ENCODE results near the gene RAB44. TPM values are rescaled to one million over a fixed set of nuclear protein-coding genes. Genes with fewer than 3 reads are reported as not detected.
"Not testable (repeated sequence)": the region's sequence is repeated elsewhere in the genome, so short reads cannot be mapped to it uniquely, and the experiment has no call there.

Gene RAB44
- total RNA-seq, 1 donor from 2014 or later, result 0.95 TPM

DNA sequence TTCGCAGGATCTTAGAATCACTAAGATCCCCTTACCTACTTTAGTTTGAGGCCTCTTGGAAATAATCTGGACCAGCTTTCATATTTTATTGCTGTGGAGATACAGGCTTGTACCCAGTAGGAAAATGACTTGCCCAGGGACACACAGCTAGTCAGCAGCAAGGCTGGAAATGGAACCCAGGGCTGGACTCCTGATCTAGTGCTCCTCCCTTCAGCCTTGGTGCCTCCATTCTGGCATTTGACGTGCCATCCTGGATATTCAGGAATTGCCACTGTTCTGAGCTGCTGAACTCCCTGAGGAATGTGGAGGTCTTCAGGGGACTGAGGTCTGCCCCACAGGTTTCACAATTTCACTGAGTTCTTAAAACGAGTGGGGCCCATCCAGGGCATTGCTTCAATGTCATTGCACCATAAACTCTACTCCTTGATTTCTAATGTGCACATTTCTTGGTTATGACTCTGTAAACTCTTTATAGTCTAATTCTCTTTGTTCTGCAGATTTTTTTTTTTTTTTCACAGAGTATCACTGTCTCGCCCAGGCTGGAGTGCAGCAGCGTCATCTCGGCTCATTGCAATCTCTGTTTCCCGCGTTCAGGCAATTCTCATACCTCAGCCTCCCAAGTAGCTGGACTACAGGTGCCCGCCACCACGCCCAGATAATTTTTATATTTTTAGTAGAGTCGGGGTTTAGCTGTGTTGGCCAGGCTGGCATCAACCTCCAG is 45.8 kb upstream of the RAB44 start:
- no peak overlapping the region for H3K4me3 ChIP-seq
- no peaks in the 10 kb centered on the region for H3K9me3 ChIP-seq
- DNase-seq, result no peak
- H3K36me3 ChIP-seq, result no peaks in the 10 kb centered on the region
- no peak for ATAC-seq
- H3K4me1 ChIP-seq, result peaks cover 24% of the 10 kb centered on the region
- intact Hi-C loops (cut with DNase I), result no loop called here
- H3K27me3 ChIP-seq (ENCODE audit: low read depth), result no peaks in the 10 kb centered on the region
- H3K27ac ChIP-seq, result no peak overlapping the region
- TF ChIP-seq, protein P1, sequence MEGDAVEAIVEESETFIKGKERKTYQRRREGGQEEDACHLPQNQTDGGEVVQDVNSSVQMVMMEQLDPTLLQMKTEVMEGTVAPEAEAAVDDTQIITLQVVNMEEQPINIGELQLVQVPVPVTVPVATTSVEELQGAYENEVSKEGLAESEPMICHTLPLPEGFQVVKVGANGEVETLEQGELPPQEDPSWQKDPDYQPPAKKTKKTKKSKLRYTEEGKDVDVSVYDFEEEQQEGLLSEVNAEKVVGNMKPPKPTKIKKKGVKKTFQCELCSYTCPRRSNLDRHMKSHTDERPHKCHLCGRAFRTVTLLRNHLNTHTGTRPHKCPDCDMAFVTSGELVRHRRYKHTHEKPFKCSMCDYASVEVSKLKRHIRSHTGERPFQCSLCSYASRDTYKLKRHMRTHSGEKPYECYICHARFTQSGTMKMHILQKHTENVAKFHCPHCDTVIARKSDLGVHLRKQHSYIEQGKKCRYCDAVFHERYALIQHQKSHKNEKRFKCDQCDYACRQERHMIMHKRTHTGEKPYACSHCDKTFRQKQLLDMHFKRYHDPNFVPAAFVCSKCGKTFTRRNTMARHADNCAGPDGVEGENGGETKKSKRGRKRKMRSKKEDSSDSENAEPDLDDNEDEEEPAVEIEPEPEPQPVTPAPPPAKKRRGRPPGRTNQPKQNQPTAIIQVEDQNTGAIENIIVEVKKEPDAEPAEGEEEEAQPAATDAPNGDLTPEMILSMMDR (IDR thresholded peaks at IDR 0.05), result no peak

DNA sequence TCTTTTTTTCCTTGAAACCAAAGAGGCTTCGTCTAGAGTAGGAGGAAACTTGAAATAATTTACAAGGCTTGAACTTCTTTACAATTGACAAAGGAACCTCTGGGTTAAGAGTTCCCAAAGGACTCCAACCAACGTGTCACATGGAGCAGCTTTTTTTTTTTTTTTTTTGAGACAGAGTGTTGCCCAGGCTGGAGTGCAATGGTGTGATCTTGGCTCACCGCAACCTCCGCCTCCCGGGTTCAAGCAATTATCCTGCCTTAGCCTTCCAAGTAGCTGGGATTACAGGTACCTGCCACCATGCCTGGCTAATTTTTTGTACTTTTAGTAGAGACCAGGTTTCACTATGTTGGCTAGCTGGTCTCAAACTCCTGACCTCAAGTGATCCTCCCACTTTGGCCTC is 43.2 kb upstream of the RAB44 start:
- H3K36me3 ChIP-seq; ATAC-seq; DNase-seq; H3K27ac ChIP-seq; H3K27me3 ChIP-seq (ENCODE audit: low read depth); intact Hi-C loops (cut with DNase I); H3K4me3 ChIP-seq; H3K9me3 ChIP-seq: not testable (repeated sequence)
- H3K4me1 ChIP-seq, result peaks cover 19% of the 10 kb centered on the region

DNA sequence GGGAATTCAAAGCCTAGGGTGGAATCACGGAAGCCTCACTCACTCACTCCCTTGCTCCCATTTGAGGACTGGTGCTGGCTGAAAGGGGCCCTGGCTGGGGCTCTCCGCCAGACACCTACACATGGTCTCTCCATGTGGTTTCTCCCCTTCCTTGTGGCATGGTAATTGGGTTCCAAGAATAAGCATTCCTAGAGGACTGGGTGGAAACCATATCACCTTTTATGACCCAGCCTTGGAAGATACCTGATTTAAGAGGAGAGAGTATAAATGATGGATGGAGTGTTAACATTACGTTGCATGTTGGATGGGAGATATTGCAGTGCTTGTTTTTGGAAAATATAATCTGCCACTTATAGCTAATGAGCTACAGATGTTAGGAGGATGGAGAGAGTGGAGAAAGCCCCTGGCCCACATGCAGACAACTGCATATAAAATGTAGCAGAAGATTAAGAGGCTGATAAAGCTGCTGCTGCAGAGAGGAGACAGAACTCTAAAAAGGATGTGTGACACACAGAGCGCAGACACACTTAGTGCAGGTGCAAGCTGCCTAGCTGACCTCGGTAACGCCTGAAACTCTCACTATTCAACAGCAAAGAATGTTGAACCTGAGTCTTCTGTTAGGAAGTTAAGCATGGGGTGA is 42.4 kb upstream of the RAB44 start:
- H3K4me3 ChIP-seq, result no peak overlapping the region
- no peak overlapping the region for H3K27ac ChIP-seq
- intact Hi-C loops (cut with DNase I), result no loop called here
- DNase-seq (no peak), ATAC-seq (no peak)
- TF ChIP-seq, protein P1 (IDR thresholded peaks at IDR 0.05), result no peak
- H3K4me1 ChIP-seq, result peaks cover 12% of the 10 kb centered on the region
- H3K9me3 ChIP-seq, result no peaks in the 10 kb centered on the region
- H3K27me3 ChIP-seq (ENCODE audit: low read depth), result no peaks in the 10 kb centered on the region
- H3K36me3 ChIP-seq, result no peaks in the 10 kb centered on the region

DNA sequence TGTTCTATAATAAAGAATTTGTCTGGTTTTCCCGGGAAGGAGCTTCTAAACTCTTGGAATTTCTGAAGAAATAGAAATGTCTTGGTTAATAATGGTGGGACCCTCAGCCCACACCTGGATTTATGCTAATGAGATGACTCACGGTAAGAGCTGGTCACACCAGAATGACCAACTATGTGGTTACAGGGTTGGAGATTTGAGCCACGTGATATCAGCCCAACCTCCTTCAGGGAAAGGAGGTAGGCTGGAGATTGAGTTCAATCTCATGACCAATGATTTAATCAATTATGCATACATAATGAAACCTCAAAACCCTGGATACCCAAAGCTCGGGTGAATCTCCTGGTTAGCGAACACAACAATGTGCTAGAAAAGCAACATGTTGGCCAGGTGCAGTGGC is 41.2 kb upstream of the RAB44 start:
- H3K4me1 ChIP-seq, result peaks cover 12% of the 10 kb centered on the region

DNA sequence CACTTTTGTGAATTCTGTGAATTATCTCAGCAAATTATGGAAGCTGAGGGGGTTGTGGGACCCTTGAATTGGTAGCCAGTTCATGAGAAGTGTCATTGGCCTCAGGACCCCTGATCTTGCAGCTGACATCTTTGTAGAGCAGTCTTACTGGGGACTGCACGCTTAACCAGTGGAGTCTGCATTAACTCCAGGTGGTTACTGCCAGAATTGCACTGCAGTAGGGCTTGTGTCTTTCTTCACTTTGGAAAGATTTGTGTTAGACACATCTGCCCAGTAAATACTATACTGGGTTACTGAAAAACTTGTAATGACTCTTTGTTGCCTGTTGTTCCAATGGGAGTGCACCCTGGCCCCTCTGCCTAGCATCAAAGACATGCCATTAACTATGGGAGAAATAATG is 40.4 kb upstream of the RAB44 start:
- Histone ChIP-seq H3K27ac (no peak overlapping the region), H3K36me3 (no peaks in the 10 kb centered on the region), H3K9me3 (no peaks in the 10 kb centered on the region), H3K27me3 (ENCODE audit: low read depth) (peaks cover 4% of the 10 kb centered on the region), H3K4me1 (peaks cover 12% of the 10 kb centered on the region), H3K4me3 (no peak overlapping the region)
- DNase-seq (no peak), ATAC-seq (no peak)
- intact Hi-C loops (cut with DNase I), result no loop called here
- TF ChIP-seq, protein P1 (IDR thresholded peaks at IDR 0.05), result no peak

More for the DNA sequence above, 41.2 kb upstream of the RAB44 start:
- Histone ChIP-seq H3K4me3 (no peak overlapping the region), H3K9me3 (no peaks in the 10 kb centered on the region), H3K27ac (no peak overlapping the region), H3K27me3 (ENCODE audit: low read depth) (peaks cover 4% of the 10 kb centered on the region), H3K36me3 (no peaks in the 10 kb centered on the region)
- TF ChIP-seq, protein P1 (IDR thresholded peaks at IDR 0.05), result no peak
- intact Hi-C loops (cut with DNase I), result no loop called here
- no peak for ATAC-seq
- no peak for DNase-seq

DNA sequence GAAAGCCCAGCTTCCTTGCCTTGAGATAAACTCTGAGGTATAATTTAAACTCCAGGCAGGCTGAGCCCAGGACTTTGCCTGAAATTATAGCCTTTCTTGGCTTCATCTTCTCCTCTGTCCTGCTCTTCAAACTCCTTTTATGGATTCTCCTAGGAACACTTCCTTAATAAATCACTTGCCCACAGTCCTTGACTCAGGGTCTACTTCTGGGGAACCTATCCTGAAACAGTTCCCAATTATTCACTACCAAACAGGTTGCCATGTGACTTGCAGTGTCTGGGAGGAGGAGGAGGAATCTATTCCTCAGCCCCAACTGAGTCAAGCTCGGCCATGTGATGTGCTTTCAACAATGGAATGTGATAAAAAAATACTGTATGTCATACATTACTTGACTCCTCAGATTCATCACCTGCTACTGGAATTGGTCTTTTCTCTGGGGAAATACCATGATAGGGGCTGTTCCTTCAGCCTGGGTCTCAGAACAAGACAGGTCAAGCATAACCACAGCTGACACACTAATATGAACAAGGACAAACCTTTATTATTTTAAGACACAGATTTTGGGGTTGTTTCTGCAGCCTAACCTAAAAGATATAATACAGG is 39.6 kb upstream of the RAB44 start:
- intact Hi-C loops (cut with DNase I), result no loop called here
- Histone ChIP-seq H3K4me3 (no peak overlapping the region), H3K4me1 (peaks cover 12% of the 10 kb centered on the region), H3K36me3 (no peaks in the 10 kb centered on the region), H3K9me3 (no peaks in the 10 kb centered on the region), H3K27me3 (ENCODE audit: low read depth) (peaks cover 4% of the 10 kb centered on the region), H3K27ac (no peak overlapping the region)
- TF ChIP-seq, protein P1 (IDR thresholded peaks at IDR 0.05), result no peak
- DNase-seq (no peak), ATAC-seq (no peak)

Measured in lower lobe of right lung (tissue), 2 donors.